Stimulated activated CD4-positive, alpha-beta T cell treated with anti-CD3 and anti-CD28 coated beads, Interleukin-4, amount 100 ng/mL, for 48 hours (primary cell): ENCODE results near the gene ANO10.
"Not testable (repeated sequence)": the region's sequence is repeated elsewhere in the genome, so short reads cannot be mapped to it uniquely, and the experiment has no call there.

Experiments used
- DNase-seq, 2 donors: peaks; one replicate each; pipeline ENCODE4 v3.0.0-alpha.2; 2020; ENCODE audit warnings: low read depth in 2 of 2

Gene ANO10

DNA sequence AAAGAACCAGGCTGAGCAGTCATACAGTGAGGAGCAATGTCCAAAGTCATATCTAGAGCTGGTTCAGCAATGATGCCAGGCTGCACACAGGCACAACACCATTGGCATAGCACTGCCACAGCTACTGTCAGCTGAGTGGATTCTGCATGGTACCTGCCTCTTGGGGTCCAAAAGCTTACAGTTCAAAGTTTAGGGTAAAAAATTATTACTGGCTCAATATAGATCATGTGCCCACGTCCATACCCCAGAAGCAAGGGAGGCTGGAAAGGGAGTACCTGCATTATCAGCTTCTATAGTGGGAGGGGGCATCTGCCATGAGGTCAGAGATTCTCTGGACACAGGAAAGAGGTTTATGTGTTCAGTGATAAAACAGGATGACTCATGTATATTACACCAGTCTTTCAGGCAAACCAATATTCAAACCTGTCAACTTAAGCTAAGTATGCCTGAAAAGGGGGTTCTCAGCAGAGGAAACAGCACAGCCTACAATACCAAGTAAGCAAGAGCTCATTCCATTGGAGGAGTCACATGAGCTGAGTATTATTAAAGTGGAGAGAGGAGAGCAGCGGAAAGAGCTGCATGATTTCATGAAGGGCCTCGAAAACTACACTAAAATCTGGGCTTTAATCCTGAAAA is 99.0 kb downstream of the ANO10 start:
- no peak for DNase-seq

DNA sequence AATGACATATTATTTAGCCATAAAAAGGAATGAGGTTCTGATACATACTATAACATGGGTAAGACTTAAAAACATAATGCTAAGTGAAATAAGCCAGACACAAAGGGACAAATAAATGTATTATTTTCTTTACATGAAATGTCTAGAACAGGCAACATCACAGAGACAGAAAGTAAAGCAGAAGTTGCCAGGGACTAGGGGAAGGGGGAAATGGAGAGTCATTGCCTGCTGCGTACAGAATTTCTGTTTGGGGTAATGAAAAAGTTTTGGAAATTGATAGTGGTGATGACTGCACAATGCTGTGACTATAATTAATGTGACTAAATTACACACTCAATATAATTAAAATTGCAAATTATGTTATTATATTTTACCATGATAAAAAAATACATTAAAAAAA is 99.9 kb downstream of the ANO10 start:
- DNase-seq = no peak

- not testable (repeated sequence) for DNase-seq
Observed at GRCh38 chr3:43518515-43518914, 103.3 kb downstream of the ANO10 start.

- DNase-seq = no peak
Observed at GRCh38 chr3:43515970-43516635, 105.7 kb downstream of the ANO10 start.

DNA sequence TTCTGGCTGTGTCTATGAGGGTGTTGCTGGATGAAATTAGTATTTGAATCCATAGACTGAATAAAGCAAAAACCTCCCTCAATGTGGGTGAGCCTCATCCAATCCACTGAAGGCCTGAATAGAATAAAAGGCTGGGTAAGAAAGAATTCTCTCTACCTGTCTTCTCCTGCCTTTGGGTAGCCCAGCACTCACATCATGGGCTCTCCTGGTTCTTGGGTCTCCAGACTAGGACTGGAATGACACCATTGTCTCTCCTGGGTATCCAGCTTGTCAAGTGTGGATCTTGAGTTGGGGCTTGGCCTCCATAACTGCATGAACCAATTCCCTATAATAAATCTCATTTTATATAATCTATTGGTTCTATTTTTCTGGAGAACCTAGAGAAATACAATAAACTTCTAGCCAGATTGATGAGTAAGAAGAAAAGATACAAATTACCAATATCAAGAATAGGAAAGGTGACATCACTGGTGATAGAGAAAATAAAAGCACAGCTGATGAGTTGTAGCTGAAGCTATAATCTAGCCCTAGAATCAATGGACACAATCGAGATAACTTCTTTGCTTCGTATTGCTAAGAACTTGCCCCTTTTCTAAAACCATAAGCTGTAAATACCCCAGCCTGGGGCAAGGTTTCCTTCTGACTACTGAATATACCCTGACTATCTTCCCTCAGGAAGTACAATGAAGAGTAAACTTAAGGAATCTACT is 106.4 kb downstream of the ANO10 start:
- no peak for DNase-seq

DNA sequence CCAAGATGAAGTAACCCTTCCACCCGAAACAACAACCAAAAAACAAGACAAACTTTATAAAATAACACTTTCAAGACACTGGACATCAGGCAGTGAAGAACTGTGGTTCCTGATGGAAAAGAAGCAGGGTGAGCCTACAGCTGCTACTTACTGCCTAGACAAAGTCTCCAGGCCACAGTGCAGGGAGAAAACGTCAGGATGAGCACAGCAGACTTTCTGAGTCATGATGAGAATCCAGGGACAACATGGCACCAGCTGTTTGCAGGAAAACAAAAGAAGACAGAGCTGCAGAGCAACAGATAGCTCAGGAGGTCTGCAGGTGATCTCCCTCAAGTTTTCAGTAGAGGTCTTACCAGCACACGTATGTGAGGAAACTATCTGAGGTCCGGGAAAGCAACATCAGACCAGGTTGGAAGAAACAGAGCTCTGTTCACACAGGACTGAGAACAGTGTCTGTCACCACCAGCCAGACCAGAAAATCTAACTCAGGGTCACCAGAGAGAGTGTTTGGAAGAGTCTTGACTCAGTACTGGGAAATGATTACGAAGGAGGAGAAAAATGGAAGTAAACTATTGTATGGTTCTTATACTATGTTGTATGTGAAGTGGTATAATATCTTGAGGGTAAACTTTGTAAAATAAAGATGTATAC is 108.9 kb downstream of the ANO10 start:
- DNase-seq = no peak

GRCh38 chr3:43506644-43507043 is 115.2 kb downstream of the ANO10 start:
- no peak for DNase-seq

DNA sequence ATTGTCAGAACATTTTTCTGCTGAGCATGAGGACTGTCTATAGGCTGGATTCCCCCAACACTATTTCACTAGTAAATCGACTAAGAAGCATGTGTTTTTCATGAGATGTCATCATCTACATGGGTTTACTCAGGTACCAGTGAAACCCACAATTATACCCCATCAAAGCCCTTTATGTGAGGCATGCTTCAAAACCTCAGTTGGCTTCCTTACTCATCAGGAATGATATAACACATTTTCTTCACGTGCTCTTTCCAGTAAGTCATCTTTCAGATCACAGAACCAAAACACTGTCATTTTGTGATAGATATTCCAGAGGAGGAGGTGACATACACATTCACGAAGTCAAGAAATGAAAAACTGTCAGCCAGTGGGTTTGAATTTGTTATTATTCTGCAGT is 116.5 kb downstream of the ANO10 start:
- DNase-seq = no peak

DNA sequence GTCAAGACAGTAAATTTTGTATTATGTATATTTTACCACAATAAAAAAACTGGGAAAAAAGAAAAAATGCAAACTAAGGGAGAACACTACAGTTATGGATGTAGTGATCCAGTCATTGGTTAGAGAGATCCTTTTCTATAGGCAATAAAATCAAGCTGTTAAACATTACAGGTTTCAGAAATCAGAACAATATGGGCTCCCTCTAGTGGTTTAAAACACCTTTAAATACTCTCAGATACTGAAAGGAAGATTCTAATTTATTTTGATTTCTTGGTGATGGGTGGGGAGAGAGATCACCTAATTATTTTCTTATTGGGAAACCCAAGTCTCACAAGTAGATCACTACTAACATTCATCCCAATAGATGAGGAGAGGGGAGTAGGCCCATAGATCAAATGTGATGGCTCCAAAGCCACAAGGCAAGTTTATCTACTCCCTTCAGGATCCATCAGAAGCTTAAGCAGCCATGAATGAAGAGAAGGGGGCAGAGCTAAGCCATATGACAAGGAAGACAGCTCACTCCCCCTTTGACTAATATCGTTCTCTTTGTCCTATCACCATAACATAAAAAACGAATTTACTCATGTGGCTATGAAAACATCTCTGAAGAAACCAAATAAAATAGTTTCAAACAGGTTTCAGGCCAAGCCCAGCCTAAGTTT is 118.6 kb downstream of the ANO10 start:
- no peak for DNase-seq

DNA sequence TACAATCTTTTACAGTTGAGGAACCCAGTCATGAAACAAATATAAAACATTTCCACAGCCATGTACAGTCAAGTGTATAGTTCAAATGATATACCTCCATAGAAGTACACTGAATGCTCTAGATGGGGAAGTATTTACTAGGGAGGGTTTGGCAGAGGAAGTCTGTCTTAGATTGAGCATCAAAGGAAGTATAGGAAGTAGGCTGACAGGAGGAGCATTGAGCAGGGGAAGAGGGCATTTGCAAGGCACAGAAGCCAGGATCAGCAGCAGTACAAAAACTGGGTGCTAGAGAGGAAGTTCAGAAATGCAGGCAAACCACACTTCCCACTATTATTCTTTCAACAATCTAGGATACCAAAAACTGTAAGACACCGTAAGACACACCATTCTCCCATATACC is 122.6 kb downstream of the ANO10 start:
- DNase-seq = no peak

- no peak for DNase-seq
Observed at GRCh38 chr3:43497905-43498365, 123.9 kb downstream of the ANO10 start.

DNA sequence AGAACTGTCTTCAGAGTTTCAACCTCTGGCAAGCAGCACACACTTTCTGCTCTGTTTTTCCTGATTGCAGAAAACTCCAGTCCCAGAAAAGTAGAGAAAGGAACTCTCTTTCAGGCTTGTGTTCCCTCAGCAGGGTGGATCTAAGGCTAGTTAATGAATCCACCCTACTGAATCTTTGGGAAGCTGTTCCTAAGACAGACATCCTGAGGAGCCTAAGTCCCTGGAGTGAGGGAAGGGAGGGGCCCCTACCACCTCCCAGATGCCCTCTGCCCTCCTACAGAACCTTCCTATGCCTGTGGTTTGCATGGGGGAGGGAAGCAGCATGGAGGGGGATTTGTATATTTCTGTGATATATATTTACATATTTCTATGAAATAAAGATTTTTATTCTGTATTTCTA is 124.4 kb downstream of the ANO10 start:
- no peak for DNase-seq

- DNase-seq = no peak
Observed at GRCh38 chr3:43496740-43497375, 125.0 kb downstream of the ANO10 start.

- DNase-seq = not testable (repeated sequence)
Observed at GRCh38 chr3:43492932-43493331, 128.9 kb downstream of the ANO10 start.

GRCh38 chr3:43491807-43492206 is 130.0 kb downstream of the ANO10 start:
- DNase-seq = not testable (repeated sequence)

DNA sequence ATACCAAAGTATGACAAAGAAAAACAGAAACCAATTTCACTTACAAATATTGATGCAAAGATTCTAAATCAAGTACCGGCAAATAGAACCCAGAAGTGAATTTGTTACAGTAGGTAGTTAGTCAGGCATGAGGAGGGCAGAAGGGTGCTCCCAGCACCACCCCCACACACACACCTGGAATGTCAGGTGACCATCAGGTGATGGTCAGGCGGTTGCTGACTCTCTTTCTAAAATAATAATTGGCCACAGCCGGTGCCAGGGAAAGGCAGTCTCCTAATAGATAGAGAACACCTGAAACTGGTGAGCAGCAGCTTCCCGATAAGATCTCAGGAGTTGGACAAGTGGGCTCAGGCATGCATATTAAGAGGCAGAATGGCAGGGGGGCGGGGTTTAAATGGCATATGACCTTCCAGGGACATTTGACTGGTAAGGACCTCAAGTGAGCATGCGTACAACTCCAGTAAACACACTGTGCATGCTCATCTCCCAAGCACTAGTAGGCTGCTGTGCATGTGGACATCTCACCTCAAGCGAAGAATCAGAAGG is 131.1 kb downstream of the ANO10 start:
- DNase-seq = no peak

DNA sequence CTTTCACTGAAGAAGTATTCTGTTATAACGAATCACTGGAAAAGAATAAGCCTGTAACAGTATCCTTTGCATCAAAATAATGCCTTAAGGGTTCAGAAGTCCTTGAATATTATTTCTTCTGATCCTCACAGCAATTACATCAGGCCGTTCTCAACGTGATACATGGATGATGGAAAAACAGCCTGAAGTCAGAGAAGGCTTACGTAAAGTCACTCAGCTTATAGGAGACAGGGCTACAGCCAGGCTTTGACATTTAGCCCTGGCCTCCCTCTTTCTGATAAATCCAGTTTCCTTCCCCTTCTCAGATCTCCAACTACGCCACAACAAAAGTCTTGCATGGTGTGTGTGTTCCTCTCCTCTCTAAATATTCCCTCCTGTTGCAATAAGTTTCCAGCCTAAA is 131.9 kb downstream of the ANO10 start:
- DNase-seq = no peak

GRCh38 chr3:43485931-43486330 is 135.9 kb downstream of the ANO10 start:
- no peak for DNase-seq

GRCh38 chr3:43484926-43485488 is 136.8 kb downstream of the ANO10 start:
- DNase-seq = no peak

GRCh38 chr3:43481375-43481774 is 140.4 kb downstream of the ANO10 start:
- DNase-seq = no peak

DNA sequence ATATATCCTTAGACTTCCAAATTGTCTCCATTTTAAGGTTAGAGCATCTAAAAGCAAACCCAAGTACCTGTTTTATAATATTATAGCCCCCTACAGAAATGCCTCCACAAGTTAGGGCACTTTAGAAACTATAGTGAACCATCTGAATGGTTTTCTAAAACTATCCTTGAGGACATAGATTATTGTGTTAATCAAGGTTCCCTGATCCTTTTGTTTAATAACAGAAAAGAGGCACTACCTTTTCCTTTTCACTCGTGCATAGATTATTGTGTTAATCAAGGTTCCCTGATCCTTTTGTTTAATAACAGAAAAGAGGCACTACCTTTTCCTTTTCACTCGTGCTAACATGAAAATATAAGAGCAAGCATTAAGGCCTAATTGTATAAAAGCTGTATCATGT is 143.0 kb downstream of the ANO10 start:
- DNase-seq = not testable (repeated sequence)
